ENCODE data around the gene NIPSNAP3A.

The NIPSNAP3A gene

DNA sequence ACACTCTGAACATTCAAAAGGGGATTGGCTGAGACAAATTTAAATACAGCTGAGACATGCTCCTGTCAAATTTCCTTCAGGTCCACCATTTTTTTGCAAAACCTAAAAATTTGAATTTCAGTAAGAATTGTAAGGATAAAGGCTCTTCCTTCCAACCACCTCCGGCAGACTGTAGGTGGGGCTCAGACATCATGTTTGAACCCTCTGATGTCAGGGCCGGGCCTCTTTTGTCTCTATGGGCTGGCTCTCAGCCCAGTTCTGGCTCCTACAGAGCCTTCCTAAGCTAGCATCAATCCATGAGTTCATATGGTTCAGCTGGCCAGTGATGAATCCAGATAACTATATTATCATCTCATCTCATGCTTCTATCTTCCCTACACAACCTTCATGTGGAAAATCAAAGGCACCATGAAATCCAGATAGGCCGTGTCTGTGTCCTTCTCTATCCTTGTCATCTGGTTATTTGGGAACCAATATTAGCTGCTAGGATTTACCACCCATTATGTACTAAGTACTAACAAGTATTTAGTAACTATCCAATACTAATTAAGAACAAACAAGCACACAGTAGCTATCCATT, 60.6 kb downstream of the NIPSNAP3A start:
- peak; percentile 24 to 39 for DNase-seq
